ENCODE measurements around the gene BRD7. TPM values are rescaled to one million over a fixed set of nuclear protein-coding genes. Genes with fewer than 3 reads are reported as not detected.

BRD7 gene
- total and polyA plus RNA-seq, 2 donors (not counting 3 experiments of a cell fraction or from before 2014, with no cell fraction given) = 17.1 to 69.1 TPM

DNA sequence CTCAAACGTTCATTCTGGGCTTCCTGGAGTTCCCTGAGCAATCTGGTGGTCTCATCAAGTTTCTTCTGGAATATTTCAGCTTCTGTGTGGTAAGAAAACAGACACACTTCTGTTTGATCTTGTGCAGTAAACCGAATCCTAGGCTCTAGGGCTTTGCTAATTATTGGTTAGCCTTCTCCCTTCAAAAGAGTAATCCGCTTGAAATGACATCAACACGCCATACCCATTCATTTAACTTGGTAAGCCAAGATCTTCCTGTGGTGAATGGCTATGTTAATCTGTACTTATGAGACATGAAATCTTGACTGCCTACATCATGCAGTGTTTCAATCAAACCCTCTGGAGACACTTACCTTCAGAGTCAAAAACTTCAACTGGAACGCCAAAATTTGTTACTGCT lies 48.5 kb downstream of the BRD7 start:
- Histone ChIP-seq H4K20me1 (replicated peaks; ENCODE audit: control insufficient read depth, extremely low read depth, insufficient read depth, low read length) (no peaks in the 10 kb centered on the region), H3K79me2 (ENCODE audit: control insufficient read depth, insufficient read depth, low read length) (no peaks in the 10 kb centered on the region), H3K4me3 (replicated peaks in 1 of 3; ENCODE audit: insufficient read depth in 1 of 3, low read depth in 1 of 3, low read length in 3 of 3) (no peak overlapping the region), H3K9me1 (replicated peaks; ENCODE audit: control insufficient read depth, extremely low read depth, insufficient read depth, low read length) (no peaks in the 10 kb centered on the region), H3K36me3 (ENCODE audit: control insufficient read depth in 2 of 2, extremely low read depth in 1 of 2, insufficient read depth in 2 of 2, low read length in 2 of 2) (peaks cover 15 to 23% of the 10 kb centered on the region in 2 experiments), H3K27ac (ENCODE audit: insufficient read depth, low read depth, low read length) (no peak overlapping the region), H2AFZ (ENCODE audit: low read depth, low read length) (no peak overlapping the region), H3K4me2 (ENCODE audit: insufficient read depth, low read length) (no peak overlapping the region), H3K4me1 (ENCODE audit: control insufficient read depth, extremely low read depth, insufficient read depth, low read length) (peaks cover 7% of the 10 kb centered on the region), H3K9ac (replicated peaks; ENCODE audit: extremely low read depth, insufficient read depth, low read length) (no peak overlapping the region), H3K9me3 (replicated peaks; ENCODE audit: control insufficient read depth, insufficient read depth, low read length) (no peaks in the 10 kb centered on the region), H3K27me3 (ENCODE audit: control insufficient read depth in 2 of 2, insufficient read depth in 2 of 2, low read length in 2 of 2) (no peaks in the 10 kb centered on the region)
- no peak for DNase-seq (ENCODE audit: low read depth, low spot score)
- TF ChIP-seq, protein P1, sequence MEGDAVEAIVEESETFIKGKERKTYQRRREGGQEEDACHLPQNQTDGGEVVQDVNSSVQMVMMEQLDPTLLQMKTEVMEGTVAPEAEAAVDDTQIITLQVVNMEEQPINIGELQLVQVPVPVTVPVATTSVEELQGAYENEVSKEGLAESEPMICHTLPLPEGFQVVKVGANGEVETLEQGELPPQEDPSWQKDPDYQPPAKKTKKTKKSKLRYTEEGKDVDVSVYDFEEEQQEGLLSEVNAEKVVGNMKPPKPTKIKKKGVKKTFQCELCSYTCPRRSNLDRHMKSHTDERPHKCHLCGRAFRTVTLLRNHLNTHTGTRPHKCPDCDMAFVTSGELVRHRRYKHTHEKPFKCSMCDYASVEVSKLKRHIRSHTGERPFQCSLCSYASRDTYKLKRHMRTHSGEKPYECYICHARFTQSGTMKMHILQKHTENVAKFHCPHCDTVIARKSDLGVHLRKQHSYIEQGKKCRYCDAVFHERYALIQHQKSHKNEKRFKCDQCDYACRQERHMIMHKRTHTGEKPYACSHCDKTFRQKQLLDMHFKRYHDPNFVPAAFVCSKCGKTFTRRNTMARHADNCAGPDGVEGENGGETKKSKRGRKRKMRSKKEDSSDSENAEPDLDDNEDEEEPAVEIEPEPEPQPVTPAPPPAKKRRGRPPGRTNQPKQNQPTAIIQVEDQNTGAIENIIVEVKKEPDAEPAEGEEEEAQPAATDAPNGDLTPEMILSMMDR (IDR thresholded peaks at IDR 0.05; ENCODE audit: extremely low read depth in 1 of 2, insufficient read depth in 1 of 2, low read depth in 1 of 2, low read length in 2 of 2) = no peak
- no peak for TF ChIP-seq EZH2 (IDR thresholded peaks at IDR 0.05; ENCODE audit: borderline replicate concordance, low read depth, low read length, severe bottlenecking)
- no peak for TF ChIP-seq POLR2AphosphoS5 (IDR thresholded peaks at IDR 0.05; ENCODE audit: insufficient read depth, low read depth, low read length)
- TF ChIP-seq, protein P2, sequence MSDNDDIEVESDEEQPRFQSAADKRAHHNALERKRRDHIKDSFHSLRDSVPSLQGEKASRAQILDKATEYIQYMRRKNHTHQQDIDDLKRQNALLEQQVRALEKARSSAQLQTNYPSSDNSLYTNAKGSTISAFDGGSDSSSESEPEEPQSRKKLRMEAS (IDR thresholded peaks at IDR 0.05; ENCODE audit: insufficient read depth, insufficient read length) = no peak
- no peak for TF ChIP-seq POLR2A (IDR thresholded peaks at IDR 0.05; ENCODE audit: low read depth, low read length)
- no peak for TF ChIP-seq GATA2 (IDR thresholded peaks at IDR 0.05; ENCODE audit: insufficient read depth, insufficient read length, low read depth, low read length)
- no peak for TF ChIP-seq FOS (IDR thresholded peaks at IDR 0.05; ENCODE audit: borderline replicate concordance, insufficient read depth, low read length)
- TF ChIP-seq MYC (IDR thresholded peaks at IDR 0.05; ENCODE audit: low read depth, low read length) = no peak
- no peak for TF ChIP-seq JUN (IDR thresholded peaks at IDR 0.05; ENCODE audit: borderline replicate concordance, insufficient read depth, insufficient read length, low read depth)
- ChIA-PET POLR2A (no interaction called here), CTCF (interaction anchor here (4.0 kb wide), 1 partner anchor 35 kb away, joined by 17 read pairs; no protein-coding TSS in a partner anchor)
- dilution Hi-C loops (cut with MboI; ENCODE audit: extremely low pct_ligation_motif_present, low sequenced_read_pairs) = no loop called here
- BruUV-seq (replicated peaks) = no TSS peak
- no peak for FAIRE-seq
- intact Hi-C loops (cut with micrococcal nuclease) = no loop called here
